Measurements from ENCODE around the gene LRP3. TPM values are rescaled to one million over a fixed set of nuclear protein-coding genes. Genes with fewer than 3 reads are reported as not detected.

Gene LRP3
- total RNA-seq, 2 experiments from 2014 or later = 0.30 TPM; not detected in 1

- Mint-ChIP-seq H3K27ac (no peak overlapping the region), H3K4me3 (no peak overlapping the region), H3K27me3 (no peaks in the 10 kb centered on the region), H3K4me1 (no peaks in the 10 kb centered on the region), H3K36me3 (no peaks in the 10 kb centered on the region), H3K9me3 (ENCODE audit: low read depth) (no peaks in the 10 kb centered on the region)
- DNase-seq (no peak), ATAC-seq (no peak)
- CTCF ChIA-PET = no interaction called here
Observed at GRCh38 chr19:33252418-33252962, 58.4 kb downstream of the LRP3 start.

- H3K27me3 Mint-ChIP-seq = no peaks in the 10 kb centered on the region
- H3K27ac Mint-ChIP-seq = no peak overlapping the region
- no peaks in the 10 kb centered on the region for H3K9me3 Mint-ChIP-seq (ENCODE audit: low read depth)
- CTCF ChIA-PET = no interaction called here
- H3K4me1 Mint-ChIP-seq = no peaks in the 10 kb centered on the region
- no peak overlapping the region for H3K4me3 Mint-ChIP-seq
- H3K36me3 Mint-ChIP-seq = no peaks in the 10 kb centered on the region
- no peak for DNase-seq
- ATAC-seq = no peak
Observed at GRCh38 chr19:33252971-33253370, 58.8 kb downstream of the LRP3 start.

- Mint-ChIP-seq H3K9me3 (ENCODE audit: low read depth) (no peaks in the 10 kb centered on the region), H3K27ac (no peak overlapping the region), H3K27me3 (peaks cover 3% of the 10 kb centered on the region), H3K4me1 (no peaks in the 10 kb centered on the region), H3K36me3 (no peaks in the 10 kb centered on the region), H3K4me3 (no peak overlapping the region)
- ATAC-seq (no peak), DNase-seq (no peak)
- CTCF ChIA-PET = interaction anchor here (1.3 kb wide), 1 partner anchor 152 kb away, joined by 4 read pairs; no protein-coding TSS in a partner anchor
Observed at GRCh38 chr19:33254245-33254824, 60.2 kb downstream of the LRP3 start.

GRCh38 chr19:33255781-33256180, 61.7 kb downstream of the LRP3 start:
- Mint-ChIP-seq H3K27me3 (peaks cover 9% of the 10 kb centered on the region), H3K36me3 (no peaks in the 10 kb centered on the region), H3K9me3 (ENCODE audit: low read depth) (no peaks in the 10 kb centered on the region), H3K4me1 (peaks cover 2% of the 10 kb centered on the region), H3K27ac (no peak overlapping the region), H3K4me3 (no peak overlapping the region)
- CTCF ChIA-PET = interaction anchor here (1.5 kb wide), 1 partner anchor 160 kb away, joined by 3 read pairs; no protein-coding TSS in a partner anchor
- ATAC-seq (no peak), DNase-seq (no peak)

DNA sequence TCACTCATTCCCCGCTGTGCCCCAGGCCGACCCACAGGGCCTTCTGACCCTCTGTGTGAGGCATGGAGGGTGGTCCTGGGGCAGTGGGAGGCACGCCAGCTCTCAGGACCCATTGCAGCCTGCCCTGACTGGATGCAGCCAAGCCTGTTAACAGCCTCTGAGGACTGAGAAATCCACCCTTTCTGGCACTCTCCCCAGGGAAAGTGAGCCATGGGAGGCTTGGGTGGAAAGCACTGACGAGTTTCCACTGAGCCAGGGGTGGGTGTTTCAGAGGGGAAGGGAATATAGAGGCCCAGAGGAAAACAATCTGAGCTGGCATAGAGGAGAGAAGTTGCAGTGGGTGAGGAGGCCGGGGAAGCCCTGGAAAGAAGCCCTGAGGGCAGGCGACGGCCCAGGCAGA, 62.1 kb downstream of the LRP3 start:
- Mint-ChIP-seq H3K9me3 (ENCODE audit: low read depth) (no peaks in the 10 kb centered on the region), H3K4me1 (peaks cover 5% of the 10 kb centered on the region), H3K36me3 (no peaks in the 10 kb centered on the region), H3K27me3 (peaks cover 11% of the 10 kb centered on the region), H3K27ac (no peak overlapping the region), H3K4me3 (no peak overlapping the region)
- CTCF ChIA-PET = interaction anchor here (1.5 kb wide), 1 partner anchor 160 kb away, joined by 3 read pairs; no protein-coding TSS in a partner anchor
- no peak for DNase-seq
- ATAC-seq = no peak

DNA sequence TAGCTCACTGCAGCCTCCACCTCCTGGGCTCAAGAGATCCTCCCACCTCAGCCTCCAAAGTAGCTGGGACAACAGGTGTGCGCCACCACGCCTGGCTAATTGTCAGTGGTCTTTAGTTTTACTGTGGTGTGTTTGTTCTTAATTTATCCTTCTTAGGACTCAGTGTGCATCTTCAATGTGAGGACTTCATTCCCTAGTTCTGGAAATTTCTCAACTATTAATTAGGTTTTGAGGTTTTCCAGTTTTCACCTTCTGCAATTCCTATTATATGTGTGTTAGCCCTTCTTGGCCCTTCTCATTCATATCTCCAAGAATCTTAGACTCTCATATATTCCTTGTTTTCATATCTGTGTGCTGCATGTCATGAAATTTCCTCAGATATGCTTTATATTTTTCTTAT, 63.7 kb downstream of the LRP3 start:
- Mint-ChIP-seq H3K9me3 (ENCODE audit: low read depth) (no peaks in the 10 kb centered on the region), H3K27me3 (peaks cover 11% of the 10 kb centered on the region), H3K4me1 (peaks cover 7% of the 10 kb centered on the region), H3K4me3 (no peak overlapping the region), H3K27ac (no peak overlapping the region), H3K36me3 (no peaks in the 10 kb centered on the region)
- ATAC-seq = no peak
- no peak for DNase-seq
- CTCF ChIA-PET = no interaction called here

Other genes starting within 250 kb of the LRP3 start
- gene CEP89, start 222.4 kb upstream of the LRP3 start, total RNA-seq = 10 to 100 TPM; 17.9 to 21.9 TPM
- 1 to 10 TPM; 6.7 to 9.7 TPM for gene FAAP24, start 222.1 kb upstream of the LRP3 start, total RNA-seq
- 1 to 10 TPM; 1.3 to 2.4 TPM for gene RHPN2, start 129.4 kb upstream of the LRP3 start, total RNA-seq
- 10 to 100 TPM; 13.7 to 15.4 TPM for gene GPATCH1, start 113.1 kb upstream of the LRP3 start, total RNA-seq
- gene WDR88, start 62.2 kb upstream of the LRP3 start, total RNA-seq = not detected
- gene SLC7A10, start 31.5 kb downstream of the LRP3 start, total RNA-seq = not detected
- under 1 TPM in 1 of 2 experiments, not detected in 1; 0.23 TPM for gene CEBPA, start 108.2 kb downstream of the LRP3 start, total RNA-seq
- 10 to 100 TPM; 22.2 to 27.1 TPM for gene CEBPG, start 179.4 kb downstream of the LRP3 start, total RNA-seq

All from activated CD8-positive, alpha-beta memory T cell treated with anti-CD3 and anti-CD28 coated beads, Interleukin-2, amount 10 ng/mL, durations not matched to agents 7 days and 5 days (primary cell).